ENCODE results near the gene XYLT1.

The XYLT1 gene

DNA sequence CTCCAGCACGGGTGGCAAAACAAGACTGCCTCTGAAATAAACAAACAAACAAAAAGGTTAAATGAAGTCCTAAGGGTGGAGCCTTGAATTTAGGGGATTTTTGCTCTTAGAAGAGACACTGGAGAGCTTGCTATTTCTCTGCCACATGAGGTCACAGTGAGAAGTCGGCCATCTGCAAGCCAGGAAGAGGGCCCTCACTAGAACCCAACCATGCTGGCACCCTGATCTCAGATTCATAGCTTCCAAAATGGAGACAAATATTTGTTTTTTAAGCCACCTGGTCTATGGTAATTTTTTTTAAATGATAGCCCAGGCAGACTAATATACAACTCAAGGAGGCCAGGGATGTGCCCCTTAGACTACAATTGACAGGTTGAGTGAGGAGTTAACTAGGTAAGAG lies 255.5 kb downstream of the XYLT1 start:
- no peak for DNase-seq

DNA sequence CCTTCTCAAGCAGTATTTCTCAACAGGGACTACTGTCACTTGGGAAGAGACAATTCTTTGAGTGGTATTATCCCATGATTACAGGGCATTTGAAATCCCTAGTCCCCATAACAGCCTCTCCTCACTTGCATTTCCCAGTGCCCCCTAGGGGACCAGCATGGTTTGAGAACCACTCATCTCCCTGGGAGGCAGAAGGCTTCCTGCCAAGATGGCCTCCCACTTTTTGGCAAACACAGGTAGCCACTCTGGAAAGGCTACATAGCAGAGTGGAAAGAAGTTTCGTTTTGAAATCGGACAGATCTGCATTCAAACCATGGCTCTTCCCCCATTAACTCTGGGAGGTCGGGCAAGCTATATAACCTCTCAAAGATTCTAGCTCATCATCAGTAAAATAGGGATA lies 256.8 kb downstream of the XYLT1 start:
- DNase-seq: no peak

DNA sequence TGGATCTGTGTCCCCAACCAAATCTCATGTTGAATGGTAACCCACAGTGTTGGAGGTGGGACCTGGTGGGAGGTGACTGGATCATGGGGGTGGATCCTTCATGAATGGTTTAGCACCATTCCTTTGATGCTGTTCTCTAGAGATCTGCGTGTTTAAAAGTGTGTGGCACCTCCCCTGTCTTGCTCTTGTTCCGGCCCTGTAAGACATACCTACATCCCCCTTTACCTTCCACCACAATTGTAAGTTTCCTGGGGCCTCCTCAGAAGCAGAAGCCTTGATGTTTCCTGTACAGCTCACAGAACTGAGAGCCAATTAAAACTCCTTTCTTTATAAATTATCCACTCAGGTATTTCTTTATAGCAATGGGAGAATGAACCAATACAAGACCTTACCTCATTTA lies 257.7 kb downstream of the XYLT1 start:
- no peak for DNase-seq

DNA sequence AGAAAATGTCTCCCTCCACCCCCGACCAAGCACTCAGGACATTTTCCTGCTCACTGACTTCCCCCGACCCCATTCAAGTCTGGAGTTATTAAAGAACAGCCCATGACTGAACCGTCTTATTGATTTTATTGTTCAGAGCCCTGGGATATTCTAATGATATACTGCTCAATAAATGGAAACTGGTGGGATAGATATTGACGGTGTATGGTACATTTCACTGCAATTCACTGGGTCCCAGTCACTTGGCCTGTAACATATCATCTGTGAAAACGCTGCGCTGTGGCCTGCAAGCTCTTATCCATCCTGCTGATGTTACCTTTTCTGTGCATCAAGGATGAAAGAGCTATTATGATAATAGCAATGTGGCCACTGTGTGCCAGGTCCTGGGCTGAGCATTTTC lies 258.2 kb downstream of the XYLT1 start:
- DNase-seq: no peak

DNA sequence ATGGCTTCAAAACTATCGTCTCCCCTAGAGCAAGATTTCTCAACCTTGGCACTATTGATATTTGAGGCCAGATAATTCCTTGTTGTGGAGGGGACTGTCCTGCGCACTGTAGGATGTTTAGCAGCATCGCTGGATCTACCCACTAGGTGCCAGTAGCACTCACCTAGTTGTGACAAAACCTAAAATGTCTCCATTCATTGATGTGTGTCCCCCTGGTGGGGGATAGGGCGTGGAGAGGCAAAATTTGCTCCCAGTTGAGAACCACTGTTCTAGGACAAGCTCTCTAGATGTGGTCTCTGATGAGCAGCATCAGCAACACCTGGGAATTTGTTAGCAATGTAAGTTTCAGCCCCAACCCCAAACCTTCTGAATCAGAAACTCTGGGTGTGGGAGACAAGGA lies 259.0 kb downstream of the XYLT1 start:
- no peak for DNase-seq

DNA sequence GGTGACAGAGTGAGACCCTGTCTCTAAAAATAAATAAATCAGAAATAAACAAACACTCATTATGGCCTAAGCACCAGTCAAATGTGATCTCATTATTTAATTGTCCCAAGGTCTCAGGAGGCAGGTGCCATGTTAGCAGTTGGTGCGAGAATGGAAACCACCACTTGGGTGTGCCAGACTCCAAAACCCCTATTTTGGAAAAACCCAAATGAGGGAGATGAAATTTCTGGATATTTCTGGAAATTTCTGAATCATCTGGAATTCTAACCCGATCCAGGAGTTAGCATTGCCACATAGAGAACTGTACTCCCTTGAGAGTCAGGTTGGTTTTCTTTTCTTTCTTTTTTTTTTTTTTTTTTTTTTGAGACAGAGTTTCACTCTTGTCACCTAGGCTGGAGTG lies 264.0 kb downstream of the XYLT1 start:
- no peak for DNase-seq

DNA sequence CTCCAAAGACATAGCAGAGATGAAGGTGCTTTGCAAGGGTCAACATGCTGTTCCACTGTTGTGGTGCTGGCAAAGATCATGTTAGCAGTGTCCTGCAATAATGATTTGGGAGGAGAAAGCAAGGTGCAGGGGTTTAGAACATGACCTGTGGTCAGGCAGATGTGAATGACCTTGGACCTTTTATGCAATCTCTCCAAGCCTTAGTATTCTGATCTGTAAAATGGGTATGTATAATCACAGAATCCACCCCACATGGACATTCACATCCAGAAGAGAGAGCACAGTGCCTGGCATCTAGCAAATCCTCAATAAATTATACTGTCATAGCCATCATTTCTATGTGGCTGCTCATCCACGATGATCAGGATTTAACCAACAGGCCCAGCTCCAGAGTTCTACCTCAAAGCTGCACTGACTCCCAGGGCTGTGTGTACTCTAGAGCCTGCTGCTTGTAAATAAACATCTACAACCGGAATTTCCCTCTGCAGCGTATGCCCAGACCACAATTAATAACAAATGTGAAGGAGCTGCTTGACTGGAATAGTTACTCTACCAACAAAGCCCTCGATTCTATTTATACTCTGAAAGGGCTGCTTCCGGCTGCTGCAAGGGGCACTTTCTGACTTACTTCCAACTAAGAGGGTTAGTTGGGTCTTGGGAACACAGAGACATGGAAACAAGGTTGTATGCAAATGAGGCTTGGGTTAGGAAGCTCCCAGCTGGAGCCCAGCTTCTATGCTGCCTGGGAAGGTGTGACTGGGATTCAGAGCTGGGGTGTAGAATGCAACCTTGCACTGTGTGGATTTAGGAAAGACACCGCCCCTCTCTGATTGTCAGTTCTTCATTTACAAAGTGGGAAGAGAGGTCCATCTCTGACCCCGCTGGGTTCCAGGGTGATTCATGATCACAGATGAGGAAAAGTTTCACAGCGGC lies 265.2 kb downstream of the XYLT1 start:
- no peak for DNase-seq

DNA sequence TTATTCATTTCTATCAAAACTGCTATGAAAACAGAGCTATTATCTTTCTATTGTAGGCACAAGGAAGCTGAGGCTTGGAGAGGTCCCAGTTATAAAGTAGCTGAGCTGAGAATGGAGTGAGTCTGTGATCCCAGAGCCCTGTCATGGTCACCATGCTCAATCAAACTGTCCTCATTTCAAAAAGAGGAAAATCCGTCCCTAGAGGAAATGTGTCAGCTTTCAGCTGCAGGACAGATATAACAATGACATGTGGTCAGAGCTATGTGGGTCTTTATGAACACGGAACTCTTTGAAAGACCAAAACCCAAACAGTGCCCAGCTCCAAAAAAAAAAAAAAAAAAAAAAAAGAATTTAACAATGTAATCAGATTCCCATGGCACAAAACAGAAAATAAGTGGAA lies 266.1 kb downstream of the XYLT1 start:
- no peak for DNase-seq

DNA sequence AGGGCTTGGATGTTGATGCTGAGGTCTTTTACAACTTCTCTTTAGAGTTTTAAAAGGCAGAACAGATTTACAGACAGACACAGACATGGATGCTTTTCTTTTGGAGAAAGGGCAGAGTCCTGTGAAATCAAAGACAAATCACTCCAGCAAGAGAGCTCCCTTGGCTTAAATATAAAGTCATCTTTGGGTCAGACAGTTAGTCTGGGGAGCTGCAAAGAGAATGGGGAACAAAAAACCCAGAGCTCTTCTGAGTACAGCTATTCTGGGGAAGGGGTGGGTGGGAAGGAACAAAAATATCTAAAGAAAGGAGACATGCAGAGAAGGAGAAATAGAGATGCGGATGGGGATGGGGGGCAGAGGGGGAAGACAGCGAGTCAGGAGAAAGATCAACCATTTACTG lies 266.6 kb downstream of the XYLT1 start:
- no peak for DNase-seq

DNA sequence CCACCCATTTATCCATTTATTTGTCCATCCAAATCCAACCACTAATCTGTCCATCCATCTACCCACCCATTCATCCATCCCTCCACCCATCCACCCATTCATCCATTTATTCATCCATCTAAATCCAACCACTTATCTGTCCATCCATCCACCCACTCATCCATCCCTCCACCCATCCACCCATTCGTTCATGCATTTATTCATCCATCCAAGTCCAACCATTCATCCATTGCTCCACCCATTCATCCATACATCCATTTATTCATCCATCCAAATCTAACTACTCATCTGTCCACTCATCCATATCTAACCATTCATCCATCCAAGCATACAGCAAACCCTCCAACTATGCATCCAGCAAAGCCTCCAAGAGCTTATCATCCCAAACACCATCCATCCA lies 267.3 kb downstream of the XYLT1 start:
- DNase-seq: no peak

DNA sequence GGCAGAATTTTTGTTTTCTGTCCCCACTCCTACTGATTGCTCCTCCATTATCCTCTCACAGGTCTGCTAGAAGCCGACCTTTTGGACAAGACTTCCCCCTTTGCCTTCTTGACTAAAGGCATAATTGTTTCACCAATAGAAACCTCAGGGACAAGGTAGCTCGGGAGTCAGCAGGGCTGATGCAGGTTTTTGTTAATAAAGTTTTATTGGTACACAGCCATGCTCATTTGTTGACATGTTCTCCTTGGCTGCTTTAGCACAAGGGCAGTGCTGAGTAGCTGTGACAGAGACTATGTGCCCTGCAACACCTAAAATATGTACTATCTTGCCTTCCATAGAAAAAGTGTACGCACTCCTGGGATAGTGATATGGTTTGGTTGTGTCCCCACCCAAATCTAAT lies 271.6 kb downstream of the XYLT1 start:
- DNase-seq: no peak

DNA sequence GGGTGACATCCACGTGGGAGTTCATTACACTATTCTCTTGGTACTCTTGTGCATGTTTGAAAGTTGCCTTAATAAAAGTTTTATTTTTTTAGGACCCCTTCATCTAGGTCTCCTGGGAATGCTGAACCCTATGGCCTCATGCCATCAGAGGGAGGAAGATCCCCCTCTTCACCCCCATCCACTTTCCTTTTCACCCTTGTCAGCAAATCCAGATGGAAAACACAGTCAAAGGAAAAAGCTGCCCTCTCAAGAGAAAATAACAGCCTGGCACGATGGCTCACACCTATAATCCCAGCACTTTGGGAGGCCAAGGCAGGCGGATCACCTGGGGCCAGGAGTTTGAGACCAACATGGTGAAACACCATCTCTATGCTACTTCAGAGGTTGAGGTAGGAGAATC lies 274.2 kb downstream of the XYLT1 start:
- no peak for DNase-seq

DNA sequence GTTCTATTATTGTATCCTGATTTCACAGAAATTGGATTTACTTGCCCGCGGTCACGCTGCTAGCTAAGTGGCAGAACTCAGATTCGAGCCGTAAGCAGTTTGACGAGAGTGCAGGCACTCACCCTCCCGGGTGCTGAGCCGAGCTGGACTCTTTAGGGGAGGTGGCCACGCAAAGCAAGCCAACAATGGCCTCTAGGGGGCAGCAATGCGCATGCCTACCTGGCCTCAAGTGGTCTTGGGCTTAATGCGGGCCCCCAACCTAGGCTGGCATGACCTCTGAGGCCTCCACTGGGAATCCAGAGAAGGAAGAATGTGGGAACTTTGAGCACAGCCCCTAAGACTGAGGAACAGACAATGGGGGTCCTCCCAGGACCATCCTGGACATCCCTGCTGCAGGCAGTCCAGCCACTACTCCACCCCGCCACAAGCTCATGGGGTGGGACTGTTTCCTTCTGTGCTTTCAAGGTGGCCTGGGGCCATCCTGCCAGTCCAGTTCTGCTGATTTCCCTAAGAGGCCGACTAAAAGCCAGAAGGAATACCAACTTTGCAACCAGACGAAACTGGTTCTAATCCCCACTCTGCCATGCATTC lies 276.5 kb downstream of the XYLT1 start:
- no peak for DNase-seq

DNA sequence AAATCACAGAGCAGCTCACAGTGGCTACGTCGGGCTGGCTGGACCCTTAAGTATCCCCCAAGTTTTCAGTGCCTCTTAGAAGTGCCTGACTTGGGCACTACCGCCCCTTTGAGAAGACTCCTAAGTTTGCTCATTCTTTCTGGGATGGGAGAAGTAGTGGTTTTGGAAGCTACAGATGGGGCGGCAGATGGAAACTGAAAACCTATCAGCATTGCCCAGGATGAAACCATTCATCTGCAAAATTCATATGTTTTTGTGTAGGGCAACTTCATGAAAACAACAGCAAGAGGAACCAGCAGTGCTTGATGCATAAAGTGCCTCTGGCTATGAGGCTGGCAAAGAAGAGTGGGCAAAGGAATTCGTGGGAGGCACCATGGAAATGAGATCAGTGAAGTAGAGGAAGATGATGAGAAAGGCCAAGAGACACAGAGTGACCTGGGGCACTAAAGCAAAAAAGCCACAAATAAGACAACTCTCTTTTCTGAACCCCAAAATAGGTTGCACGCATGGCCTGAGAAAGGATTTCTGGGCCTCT lies 277.1 kb downstream of the XYLT1 start:
- no peak for DNase-seq

DNA sequence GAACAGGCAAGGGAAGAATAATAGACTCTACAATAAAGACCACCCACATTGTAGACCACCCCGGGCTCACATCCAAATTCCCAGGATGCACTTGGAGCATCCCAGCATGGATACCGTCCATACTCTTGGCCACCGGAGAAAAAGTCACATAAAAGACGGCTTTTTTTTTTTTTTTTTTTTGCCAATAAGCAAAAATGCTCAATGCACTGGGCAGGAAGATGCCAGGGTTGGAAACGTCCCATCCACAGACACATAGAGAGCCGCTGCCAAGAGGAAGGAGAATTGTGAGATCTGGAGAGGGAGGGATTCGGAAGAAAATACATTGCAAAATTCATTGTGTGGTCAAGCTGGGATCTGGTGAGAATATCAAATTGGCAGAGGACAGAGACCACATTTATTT lies 286.7 kb downstream of the XYLT1 start:
- no peak for DNase-seq

DNA sequence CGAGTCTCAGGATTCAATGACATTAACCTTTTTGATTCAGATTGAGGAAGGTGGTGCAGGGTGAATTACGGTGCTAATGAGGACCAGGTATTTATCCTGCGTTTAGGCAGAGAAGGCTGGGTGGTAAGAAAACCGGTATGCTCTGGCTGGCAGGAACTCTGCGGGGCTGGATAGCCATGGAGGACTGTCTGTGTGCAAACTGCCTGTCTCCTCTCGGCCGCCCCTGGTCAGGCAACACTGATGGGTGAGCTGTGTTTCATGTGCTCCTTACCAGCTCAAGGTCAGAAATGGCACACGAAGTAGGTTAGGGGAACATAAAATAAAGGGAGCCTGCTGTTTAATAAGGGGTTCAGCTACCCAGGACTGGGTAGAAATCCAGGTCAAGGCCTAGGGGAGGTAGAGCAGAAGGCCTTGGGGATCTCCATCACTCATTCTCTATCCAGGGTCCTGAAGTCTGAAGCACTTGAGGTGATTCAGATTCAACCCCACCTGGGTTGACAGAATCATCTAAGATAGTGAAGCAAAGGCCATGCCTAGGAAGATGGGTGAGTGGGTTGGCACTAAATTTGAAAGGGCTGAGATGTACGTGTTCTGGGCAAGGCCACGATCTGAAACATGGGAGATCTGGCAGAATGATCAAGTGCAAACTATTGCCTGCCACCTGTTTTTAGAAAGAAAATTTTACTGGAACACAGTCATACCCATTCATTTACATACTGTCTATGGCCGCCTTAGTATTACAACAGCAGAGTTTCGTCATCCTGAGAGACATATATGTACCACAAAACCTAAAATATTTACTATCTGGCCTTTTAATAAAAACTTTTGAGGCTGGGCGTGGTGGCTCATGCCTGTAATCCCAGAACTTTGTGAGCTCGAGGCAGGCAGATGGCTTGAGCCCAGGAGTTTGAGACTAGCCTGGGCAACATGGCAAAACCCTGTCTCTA lies 292.5 kb downstream of the XYLT1 start:
- DNase-seq: no peak

DNA sequence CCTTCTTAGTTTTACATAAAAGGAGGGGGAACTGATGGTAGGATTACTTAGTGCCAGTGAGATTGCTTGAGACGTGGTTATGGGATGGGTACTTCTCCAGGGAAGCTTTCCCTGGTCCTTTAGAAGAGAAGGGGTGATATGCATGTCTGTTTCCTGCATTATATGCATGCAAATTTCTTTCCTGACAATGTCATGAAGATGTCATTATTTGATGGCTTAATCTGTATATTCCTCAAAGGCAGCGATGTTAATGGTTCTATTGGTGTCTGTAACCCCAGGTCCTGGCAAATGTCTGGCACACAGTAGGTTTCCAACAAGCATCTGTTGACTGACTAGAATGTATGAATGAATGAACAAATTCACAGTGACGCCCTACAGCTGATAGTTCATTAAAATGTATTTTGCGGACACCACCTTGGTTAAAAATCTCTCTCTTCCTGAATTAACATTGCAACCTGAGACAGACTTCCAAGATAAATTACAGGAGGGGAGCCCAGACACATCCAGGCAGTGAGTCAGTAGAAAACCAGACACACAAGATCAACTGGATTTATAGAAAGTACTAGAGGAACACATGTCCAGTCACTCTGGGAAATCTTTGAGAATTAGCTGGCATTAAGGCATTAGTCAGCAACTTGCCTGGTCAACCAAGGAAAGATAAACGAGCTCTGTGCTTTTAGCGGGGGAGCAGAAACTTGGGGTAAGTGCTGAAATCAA lies 293.4 kb downstream of the XYLT1 start:
- DNase-seq: no peak

DNA sequence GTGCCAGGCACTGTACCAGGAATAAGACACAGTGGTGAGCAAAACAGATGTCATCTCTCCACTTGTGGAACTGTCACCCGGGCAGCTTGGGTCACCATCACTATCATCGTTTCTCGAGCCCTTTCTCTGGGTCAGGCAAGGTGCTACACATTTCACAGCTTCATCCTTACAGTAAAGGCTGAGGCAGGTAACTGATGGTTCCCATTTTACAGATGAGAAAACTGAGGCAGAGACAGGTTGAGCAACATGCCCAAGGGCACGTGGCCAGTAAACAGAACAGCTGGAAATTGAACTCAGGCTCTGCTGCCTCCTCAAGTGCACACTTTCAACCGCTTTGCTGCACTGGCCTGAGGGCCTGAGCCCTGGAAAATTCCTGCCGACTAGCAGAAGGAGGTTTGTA lies 294.6 kb downstream of the XYLT1 start:
- no peak for DNase-seq

DNA sequence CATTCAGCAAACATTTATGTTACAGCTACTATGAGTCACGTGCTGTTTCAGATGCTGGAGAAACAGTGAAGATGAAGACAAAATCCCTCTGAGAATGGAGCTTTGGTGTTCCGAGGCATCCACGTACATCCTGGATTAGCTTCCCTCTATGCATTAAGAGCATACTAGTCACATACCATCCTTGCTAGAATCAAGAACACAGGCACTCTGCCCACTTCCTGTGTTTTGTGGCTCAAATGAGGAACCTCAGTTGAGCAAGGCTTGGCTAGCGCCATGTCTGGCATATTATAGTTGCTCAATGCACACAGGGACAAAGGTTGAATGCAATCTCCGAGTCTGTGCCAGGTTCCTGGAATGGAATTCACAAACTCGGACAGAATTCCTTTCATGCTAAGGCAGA lies 297.5 kb downstream of the XYLT1 start:
- no peak for DNase-seq

DNA sequence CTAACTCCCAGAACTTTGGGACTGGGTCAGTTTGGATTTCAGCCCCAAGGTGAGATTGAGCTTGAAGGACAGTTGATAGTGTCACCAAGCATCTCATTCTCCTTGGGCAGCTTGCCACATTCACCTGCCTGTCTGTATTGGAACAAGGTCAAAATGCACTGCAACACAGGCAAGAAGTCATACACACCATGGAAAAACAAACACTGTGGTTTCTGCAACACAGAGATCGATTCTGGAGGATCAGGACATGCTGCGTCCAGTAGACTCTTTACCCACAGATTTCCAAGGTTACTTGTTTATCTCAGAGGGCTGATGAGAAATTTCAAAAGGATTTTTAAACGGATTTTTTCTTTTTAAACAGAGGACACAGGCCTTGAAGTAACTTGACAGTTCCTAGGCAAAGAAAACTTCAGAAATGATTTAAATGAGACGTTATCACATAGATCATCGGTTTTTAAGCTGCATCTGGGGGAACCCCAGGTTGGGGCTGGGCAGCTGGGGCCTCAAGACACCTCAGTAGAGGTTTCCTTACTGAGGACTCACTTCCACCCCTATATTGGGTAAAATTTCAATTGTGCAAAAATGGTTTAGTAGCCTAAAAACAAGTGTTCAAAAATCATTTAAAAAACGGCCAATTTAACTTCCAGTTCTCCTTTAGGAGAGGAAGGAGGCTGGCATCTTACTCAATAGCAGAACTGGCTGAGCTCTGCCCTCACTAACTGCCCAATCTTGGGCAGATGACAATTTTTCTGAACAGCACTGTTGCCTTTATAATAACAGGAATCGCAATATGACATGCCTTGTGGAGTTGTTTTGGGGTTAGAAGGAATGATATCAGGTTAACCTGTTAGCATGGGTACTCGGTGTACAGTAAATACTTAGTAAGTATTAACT lies 299.3 kb downstream of the XYLT1 start:
- DNase-seq: no peak

DNA sequence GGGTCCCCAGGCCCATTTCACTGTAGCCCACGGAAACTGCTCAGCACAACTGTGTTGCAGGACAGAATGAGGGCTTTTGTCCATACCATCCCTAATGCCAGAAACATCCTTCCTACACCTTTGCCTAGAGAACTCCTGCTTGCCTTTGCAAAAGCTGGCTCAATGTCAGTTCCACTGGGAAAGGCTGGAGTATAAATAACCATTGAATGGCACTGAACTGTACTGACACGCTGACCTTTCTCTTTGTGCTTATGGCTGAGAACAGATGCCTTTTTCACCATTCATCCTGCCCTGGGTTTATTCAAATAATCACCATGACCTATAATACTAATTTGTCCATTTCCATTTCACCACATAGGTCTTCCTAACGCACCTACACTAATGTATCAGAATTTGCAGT lies 300.3 kb downstream of the XYLT1 start:
- no peak for DNase-seq

DNA sequence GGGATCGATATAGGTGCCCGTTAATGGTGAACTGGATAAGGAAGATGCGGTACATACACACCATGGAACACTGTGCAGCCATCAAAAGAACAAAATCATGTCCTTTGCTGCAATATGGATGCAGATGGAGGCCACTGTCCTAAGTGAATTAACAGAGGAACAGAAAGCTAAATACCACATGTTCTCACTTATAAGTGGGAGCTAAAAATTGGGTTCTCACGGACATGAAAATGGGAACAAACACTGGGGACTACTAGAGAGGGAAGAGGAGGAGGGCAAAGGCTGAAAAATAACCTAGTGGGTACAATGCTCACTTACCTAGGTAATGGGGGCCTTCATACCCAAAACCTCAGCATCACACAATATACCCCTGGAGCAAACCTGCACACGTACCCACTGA lies 302.6 kb downstream of the XYLT1 start:
- no peak for DNase-seq

Measured in NCI-H146 (cell line).